Activated gamma-delta T cell (primary cell): Measurements from ENCODE around the gene BSN.
A peak's percentile ranks its signal among the peaks of the same experiment; 100 is the strongest.
"Not testable (repeated sequence)": the region's sequence is repeated elsewhere in the genome, so short reads cannot be mapped to it uniquely, and the experiment has no call there.

Source experiments
- DNase-seq: peaks from one replicate; lab custom pipeline; 2025; lab: John Stamatoyannopoulos, UW

Gene BSN

DNA sequence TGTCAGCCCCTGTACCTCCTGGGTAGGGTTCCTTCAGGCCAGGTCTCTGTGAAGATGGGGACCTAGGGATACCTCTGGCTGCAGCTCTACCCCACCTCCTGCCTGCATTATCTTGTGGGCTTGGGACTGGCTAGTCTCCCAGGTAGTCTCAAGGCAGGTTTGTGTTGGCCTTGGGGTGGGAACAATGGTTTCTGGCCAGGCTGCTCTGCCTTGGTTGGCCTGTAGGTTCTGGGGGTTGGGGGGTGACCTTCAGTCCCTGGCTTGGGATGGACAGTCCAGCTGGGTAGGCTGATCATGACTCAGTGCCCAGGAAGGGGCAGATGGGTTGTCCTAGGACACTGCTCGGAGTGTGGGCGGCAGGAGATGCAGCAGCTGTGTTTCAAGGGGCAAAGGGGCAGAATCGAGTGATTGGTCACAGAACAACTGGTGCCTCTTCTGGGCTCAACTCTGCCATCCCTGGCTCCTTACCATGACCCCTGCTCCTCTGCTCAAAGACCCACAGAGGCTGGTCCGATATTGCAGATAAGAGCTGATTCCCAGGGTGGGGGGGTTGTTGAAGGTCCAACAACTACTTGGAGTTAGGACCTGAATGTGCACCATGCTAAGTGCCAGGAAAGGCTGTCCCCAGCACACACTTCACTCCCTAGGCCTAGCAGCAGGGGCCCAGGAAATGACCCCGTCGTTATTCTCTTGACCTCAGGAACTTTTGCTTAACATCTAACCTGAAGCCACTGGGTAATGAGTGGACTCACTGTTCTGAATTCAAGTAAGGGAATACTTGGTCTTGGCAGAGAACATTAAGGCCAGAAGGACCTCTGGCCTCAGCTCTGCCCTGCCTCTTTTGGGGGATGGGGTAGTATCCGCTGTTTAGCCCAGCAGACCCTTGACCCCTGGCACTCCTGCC, 18.1 kb upstream of the BSN start:
- DNase-seq: no peak

DNA sequence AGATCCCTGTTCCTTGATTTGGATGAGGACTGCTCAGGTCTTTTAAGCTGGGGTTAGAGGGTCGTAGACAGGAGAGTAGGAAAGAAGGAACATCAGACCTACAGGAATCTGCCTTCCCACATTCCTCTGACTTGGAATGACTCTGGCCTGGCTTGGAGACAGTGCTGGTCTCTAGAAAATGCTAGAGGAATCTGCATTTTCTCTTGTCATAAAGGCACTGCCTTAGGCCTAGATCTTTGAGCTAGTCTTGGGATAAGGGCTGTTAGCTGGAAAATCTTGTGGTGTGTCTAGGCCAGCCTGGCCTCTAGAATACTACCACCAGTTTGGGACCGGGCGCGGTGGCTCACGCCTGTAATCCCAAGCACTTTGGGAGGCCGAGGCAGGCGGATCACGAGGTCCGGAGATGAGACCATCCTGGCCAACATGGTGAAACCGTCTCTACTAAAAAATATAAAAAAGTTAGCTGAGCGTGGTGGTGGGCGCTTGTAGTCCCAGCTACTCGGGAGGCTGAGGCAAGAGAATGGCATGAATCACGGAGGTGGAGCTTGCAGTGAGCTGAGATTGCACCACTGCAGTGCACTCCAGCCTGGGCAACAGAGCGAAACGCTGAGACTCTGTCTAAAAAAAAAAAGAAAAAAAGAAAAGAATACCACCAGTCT, 17.3 kb upstream of the BSN start:
- no peak for DNase-seq

DNA sequence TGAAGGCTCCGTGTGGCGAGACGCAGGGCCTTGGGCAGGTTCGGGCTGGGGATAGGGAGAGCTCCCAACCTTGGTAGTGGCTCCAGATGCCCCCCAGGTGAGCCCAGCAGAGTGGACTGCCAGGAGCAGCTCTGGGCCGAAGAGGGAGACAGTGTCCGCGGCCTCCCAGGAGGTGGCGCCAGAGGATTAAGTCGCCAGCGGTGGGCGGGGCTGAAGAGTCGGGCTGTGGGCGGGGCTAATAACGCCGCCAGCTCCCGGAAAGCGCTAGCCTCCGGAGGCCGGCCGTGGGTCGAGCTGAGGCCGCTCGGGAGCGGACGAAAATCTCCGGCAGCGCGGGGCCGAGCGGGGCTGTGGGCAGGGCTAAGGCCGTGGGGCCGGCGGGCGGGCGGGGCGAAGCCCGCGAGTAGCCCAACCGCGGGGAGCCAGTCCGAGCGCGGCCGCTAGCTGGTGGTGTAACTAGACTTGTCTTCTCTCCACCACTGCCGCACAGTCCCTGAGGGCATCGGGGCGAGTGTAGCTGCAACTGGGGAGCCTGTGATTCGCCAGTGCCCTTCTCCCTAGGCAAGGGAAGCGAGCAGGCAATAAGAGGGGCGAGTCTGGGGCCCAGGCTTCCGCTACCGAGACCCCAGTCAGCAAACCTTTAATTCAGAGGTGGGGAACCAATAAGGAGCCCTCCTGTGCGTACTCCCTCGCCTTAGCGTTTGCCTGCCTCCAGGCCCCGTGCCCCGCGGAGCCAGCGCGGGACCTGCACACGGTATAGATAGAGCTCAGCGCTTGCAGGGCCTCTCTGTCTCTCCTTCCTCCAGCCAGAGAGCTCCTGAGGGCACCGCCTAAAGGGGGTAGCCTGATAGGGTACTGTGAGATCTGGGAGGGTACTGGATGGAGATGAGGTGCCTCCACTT, 14.4 kb upstream of the BSN start:
- peak; percentile 72 for DNase-seq

DNA sequence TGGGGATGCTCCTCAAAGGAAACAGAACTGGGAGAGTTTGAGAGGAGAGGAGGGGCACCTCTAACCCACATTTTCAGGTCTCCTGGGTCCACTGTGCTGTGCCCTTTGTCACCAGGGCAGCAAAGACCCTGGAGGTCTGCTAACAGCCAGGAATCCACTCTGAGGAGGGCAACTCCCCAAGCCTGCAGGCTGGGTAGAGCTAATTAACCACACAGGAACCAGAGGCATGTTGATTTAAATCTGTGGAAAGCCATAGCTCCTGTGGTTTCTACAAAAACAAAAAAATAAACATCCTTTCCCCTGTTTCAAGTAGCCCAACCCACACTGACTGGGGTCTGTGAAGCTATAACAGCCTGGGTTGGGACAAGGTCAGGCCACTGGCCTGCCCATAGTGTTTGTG, 2.2 kb upstream of the BSN start:
- no peak for DNase-seq

DNA sequence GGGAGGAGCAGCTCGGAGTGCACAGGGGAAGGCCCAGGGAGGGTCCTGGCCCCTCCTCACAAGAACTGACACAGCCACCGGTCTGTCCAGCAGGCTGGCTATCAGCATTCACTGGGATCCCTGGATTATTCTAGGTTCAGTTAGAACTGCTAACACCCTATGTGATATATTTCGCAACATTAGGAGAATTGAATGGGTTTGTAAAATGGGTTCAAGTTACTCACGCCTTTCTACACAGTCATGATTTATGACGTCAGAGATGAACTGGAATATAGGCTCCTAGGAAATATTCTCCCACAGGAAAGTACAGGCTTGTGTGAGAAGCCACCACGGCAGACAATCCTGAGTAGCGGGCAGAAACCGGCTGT, 969 bp upstream of the BSN start:
- no peak for DNase-seq

DNA sequence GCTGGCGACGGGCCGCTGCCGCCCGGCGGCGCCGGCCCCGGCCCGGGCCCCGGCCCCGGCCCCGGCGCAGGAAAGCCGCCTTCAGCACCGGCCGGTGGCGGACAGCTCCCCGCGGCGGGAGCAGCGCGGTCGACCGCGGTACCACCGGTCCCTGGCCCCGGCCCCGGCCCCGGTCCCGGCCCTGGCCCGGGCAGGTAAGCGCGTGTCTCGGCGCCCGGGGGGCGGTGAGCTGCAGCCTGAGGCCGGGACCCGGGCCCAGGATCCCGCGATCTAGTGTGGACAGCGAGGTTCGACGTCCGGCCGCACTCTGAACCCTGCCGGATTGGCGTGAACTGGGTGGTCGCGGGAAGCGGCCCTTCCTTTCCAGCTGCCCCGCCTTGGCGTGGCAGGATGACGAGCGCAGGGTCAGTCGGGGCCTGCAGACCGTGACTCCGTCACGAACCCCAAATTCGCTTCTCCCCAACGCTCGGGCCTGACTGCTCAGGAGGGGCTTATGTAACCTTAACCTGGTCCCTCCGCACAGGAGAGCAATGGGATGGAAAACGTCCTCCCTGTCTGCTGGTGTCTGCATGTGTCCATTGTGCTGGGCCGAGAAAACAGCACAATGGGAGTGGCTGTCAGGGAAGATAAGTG, 472 bp downstream of the BSN start:
- peak; percentile 58 for DNase-seq

DNA sequence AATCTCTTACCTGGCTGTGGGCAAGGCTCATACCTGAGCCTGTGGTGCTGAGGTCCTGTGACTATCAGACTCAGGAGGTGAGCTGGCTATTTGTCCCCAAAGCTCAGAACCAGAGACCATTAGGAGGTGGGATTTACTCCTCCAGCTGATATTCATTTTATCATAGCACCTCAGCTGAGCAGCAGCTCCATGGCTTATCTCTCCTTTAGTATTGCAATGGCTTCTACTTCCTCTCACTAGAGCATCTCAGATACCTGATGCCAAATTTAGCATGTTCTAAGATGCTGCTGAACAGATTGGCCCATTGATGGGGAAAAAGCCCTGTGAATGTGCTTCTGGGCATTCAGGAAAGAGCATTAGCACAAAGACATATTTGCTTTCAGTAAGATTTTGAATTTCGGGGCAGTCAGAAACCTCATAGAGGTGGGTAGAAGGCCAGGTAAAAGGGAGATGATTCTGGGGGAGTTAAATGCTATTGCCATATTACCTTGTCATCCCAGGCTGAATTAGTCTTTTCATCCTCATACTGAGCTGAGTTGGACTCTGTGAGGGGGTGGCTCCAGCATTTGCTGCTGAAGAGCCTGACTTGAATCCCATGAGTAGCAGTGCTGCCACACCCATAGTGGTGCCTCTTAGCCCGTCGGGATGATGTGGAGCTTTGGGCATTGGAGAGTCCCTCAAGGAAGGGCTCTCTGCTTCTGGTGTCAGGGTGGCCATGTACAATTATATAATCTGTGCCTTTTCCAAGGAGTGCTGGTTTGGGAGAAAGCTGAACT, 2.4 kb downstream of the BSN start:
- DNase-seq: no peak

DNA sequence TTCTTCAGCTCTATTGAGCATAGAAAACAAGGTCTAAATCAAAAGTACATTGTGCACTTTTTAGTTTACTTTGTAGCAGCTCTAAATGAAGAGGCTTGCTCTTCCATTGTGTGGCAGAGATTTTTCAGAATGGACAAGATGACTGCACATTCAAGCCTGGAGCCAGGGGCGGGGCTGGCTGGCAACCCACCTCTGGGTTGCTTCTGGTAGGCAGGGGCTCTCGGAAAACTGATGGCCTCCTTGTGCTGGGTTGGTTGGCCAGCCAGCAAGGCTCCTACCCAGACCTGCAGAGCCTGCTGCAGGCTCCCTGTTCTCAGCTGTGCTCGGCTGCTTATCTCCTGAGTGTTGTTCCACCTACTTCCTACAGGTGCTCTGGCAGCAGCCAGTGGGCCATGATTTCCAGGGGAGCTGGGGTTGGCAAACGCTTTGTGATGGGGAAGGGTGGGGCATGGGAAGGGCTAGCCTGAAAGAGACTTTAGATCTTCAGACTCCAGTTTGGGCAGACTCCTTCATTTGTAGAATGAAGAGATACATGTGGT, 8.8 kb downstream of the BSN start:
- no peak for DNase-seq

DNA sequence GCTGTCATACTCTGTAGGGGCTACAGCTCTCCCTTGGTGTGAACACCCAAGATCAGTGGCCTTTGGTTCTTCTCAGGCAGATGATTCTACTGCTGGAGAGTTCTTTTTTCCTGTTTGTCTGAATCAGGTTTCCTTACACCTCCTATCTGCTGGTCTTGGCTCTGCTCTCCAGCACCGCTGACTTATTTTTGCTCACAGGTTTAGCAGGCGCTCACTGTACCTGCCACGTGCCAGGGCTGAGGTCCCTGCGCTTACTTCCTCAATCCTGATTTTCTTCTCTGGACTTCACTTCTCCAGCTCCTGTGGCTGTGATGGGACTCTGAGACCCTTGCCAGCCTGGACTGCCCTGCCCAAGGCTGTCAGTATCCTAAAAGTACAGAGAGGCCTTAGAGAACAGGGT, 9.5 kb downstream of the BSN start:
- DNase-seq: no peak

DNA sequence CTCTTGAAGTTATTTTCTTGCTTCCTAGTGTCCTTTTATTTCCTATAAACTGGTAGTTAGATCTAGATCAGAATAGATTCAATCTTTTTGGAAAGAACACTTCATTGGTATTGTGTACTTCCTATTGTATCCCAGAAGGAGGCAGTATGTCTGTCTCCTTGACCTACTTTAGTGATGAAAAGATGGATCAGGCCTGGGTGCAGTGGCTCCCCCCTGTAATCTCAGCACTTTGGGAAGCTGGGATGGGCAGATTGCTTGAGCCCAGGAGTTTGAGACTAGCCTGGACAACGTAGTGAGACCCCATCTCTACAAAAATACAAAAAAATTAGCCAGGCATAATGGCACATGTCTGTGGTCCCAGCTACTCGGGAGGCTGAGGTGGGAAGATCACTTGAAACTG, 12.0 kb downstream of the BSN start:
- no peak for DNase-seq

DNA sequence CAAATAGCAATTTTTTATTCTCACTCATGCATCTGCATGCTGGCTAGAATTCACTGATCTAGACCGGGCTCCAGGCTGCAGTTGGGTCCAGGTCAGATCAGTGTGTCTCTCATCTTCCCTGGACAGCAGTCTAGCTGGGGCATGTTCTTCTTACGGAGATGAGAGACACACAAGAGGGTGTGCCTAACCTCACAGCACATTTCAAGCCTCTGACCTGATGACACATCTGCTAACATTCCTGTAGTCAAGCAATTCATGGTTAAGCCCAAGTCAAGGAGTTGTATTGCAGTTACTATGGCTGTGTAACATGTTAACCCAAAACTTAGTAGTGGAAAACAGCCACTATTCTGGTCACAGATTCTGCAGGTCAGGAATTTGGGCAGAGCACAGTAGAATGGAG, 13.1 kb downstream of the BSN start:
- no peak for DNase-seq

DNA sequence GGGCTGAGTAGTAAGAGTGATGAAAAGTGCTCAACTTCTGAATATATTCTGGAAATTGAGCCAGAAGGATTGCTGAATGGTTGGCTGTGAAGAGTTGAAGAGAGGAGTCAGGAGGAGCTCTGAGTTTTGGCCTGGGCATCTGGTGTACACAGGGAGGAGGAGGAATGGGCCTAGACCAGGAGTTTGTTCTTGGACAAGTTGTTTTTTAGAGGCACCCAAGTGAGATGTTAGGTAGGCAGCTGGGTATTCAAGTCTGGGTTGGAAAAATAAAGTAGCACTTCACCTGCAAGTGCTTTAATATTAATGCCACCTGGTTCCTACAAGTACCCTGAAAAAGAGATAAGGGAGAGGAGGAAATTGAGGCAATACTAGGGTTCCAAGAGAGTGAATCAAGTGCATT, 14.7 kb downstream of the BSN start:
- no peak for DNase-seq

DNA sequence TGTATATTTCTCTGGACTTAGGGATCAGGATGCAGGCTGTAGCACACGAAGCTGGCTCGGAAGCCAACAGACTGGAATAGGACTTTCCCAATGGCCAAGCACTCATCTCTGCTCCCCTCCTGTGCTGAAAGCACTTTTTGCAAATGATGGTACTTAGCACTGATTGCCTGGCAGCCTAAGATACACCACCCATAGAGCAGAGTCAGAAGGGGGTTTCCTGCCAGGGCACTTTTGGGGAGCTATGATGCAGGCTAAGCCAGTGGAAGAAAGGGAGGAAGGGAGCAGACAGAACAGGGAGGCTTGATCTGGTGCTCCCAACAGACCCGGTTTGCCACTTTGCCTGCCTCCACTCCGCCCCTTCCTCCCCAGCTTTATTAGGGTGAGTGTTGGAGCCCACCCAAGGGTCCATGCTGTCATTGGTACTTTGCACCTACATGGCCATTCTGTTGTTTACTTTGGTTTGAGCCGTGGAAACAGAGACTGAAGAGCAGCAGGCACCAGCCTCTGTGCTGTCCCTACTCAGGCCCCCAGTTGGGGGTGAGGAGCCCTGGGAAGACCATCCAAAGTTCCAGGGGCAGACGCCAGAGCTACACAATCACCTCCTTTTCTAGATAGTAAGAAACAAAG, 15.9 kb downstream of the BSN start:
- no peak for DNase-seq

DNA sequence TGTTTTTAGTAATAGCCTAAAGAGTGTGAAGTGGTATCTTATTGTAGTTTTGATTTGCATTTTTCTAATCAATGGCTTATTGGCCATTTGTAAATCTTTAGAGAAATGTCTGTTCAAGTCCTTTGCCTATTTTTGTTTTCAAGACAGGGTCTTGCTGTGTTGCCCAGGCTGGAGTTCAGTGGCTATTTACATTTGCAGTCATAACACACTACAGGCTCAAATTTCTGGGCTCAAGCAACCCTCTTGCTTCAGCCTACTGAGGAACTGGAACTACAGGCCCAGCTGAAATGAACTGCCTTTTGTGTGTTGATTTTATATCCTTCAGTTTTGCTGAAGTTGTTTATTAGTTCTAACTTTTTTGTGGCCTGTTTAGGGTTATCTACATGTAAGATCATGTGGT, 27.9 kb downstream of the BSN start:
- no peak for DNase-seq

DNA sequence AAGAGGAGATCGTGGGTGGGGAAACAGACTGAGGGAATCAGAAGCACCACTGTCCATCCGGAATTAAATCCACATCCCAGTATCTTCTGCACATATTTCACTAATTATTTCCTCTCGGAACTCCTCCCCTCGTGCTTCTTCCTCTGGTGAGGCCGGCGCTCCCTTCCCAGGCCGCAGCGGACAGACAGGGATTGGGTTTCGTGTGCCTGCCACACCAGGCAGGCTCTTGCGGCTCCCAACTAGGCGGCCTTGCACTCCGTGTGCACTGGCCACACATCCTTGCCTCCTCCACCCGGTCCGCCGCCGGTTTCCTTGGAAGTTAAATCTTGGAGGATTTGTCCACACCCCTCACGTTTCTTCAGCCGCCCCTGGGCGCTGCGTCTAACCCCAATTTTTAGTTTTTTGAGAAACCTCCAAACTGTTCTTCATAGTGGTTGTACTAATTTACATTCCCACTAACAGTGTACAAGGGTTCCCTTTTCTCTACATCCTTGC, 31.0 kb downstream of the BSN start:
- DNase-seq: not testable (repeated sequence)

DNA sequence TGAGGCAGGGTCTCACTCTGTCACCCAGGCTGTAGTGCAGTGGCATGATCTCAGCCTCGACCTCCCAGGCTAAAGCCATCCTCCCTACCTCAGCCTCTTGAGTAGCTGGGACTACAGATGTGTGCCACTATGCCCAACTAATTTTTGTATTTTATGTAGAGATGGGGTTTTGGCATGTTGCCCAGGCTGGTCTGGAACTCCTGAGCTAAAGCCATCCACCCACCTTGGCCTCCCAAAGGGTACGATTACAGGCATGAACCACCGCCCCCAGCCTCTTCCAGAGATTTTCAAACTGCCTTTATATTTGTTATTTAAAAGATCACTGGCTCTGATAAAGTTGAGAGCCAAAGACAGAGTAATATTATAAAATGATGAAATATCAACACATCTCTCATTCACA, 37.3 kb downstream of the BSN start:
- no peak for DNase-seq

DNA sequence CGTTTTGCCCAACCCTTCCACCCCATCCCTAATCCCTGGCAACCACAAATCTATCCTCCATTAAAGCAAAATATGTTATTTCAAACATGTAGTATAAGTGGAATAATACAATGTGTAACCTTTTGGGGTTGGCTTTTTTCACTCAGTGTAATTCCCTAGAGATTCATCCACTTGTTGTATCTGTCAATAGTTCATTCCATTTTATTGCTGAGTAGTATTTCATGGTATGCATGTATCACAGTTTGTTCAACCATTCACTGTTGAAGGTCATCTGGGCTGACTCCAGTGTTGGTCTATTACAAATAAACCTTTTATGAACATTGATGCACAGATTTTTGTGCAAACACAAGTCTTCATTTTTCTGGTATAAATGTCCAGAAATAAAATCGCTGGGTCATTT, 38.8 kb downstream of the BSN start:
- no peak for DNase-seq

DNA sequence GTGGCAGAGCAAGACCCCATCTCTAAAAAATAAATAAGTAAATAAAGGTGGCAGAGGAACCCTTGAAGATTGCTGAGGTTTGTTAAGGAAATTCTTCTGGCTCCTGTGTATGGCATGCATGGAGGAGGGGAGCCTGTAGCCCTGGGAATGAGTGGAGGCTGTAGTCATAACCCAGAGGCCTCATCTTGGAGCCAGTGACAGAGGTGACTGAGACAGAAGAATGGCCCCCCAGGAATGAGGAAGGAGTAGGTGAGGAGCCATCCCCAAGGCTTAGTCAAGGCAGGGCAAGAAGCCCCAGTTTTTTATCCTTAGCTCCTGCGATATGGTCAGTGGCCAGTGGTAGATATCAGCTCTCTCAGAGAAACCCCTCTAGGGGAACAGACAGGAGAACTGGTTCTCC, 46.5 kb downstream of the BSN start:
- no peak for DNase-seq

DNA sequence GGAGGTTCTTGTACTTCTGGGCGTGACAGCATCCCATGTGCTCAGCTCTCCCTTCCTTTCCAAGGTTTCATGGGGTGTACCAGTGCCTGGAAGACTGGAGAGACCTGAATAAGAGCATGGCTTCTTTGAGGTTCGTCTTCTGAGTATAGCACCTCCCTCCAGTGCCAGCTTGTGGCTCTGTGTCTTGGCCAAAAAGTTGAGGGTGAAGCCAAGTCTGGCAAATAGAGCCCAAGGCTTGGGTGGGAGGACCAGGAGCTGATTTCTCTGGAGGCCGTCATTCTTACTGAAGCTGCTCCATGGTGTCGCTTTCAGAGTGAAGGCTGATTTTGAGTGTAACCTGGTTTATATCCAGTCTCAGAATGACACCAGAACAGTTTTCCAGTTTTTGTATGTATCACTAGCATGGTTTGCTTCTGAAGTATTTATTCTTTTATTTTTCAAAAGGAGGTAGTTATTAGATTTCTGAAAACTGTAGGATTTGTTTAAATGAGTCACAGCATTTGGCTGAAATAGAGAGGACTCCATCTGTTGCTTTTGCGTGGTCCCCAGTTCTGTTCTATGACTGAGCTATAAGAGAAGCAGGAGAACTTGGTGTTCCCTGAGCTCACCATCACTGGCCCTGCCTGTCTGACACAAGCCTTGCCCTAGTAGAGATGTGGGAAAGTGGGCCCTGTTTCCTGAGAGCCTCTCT, 47.2 kb downstream of the BSN start:
- no peak for DNase-seq

DNA sequence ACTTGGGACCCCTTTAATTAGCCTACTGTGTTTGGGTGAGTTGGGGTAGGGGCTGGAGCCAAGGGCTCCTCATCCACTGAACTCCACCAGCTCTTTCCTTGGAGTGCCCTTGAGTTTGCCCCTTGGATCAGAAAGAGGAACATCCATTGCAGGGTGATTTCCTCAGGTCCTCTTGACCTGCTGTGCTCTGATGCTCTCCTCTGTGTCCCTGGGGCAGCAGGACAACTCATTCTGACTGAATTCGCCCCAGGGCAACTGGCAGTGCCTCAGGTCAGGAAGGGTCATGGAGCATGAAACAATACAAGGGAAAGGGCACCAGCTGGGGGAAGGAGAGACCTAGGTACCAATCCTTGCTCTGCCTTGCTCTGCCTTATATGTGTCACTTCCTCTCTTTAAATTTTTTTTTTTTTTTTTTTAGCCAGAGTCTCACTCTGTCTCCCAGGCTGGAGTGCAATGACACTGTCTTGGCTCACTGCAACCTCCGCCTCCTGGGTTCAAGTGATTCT, 47.8 kb downstream of the BSN start:
- no peak for DNase-seq
